Astrocyte (in vitro differentiated cells and primary cell): Measurements from ENCODE around the gene KRT5. TPM values are rescaled to one million over a fixed set of nuclear protein-coding genes. Genes with fewer than 3 reads are reported as not detected.
"Not testable (repeated sequence)": the region's sequence is repeated elsewhere in the genome, so short reads cannot be mapped to it uniquely, and the experiment has no call there.

Experiments
- DNase-seq: peaks from one replicate; pipeline ENCODE4 v3.0.0-alpha.2; 2010; ENCODE audit warnings: low read depth
- FAIRE-seq: peaks from 2 replicates; lab custom pipeline; 2011; peaks lifted over from hg19 to GRCh38; lab: Jason Lieb, UNC
- H2AFZ ChIP-seq: 2 replicates; pipeline ENCODE4 v1.6.0; 2012; ENCODE audit warnings: low read depth, low read length, inconsistent platforms
- H3K27ac ChIP-seq: 2 replicates; pipeline ENCODE4 v1.5.1; 2011; ENCODE audit warnings: low read depth, low read length, inconsistent platforms
- H3K27me3 ChIP-seq: 2 replicates; pipeline ENCODE4 v1.6.0; 2011; ENCODE audit warnings: low read length, inconsistent platforms; ENCODE audit not compliant: insufficient read depth
- H3K36me3 ChIP-seq: 2 replicates; pipeline ENCODE4 v1.5.1; 2011; ENCODE audit warnings: low read length, inconsistent platforms; ENCODE audit not compliant: insufficient read depth
- H3K4me1 ChIP-seq: 2 replicates; pipeline ENCODE4 v1.5.1; 2011; ENCODE audit warnings: low read length, inconsistent platforms; ENCODE audit not compliant: insufficient read depth
- H3K4me2 ChIP-seq: 2 replicates; pipeline ENCODE4 v1.6.0; 2012; ENCODE audit warnings: low read length, inconsistent platforms
- H3K4me3 ChIP-seq: 2 replicates; pipeline ENCODE4 v1.5.1; 2011; ENCODE audit warnings: low read depth, mild to moderate bottlenecking, low read length, inconsistent platforms; ENCODE audit not compliant: insufficient read depth
- H3K79me2 ChIP-seq: 2 replicates; pipeline ENCODE4 v1.6.0; 2012; ENCODE audit warnings: mild to moderate bottlenecking, low read length, inconsistent platforms; ENCODE audit not compliant: insufficient read depth
- H3K9ac ChIP-seq: 2 replicates; pipeline ENCODE4 v1.6.0; 2012; ENCODE audit warnings: mild to moderate bottlenecking, low read length, inconsistent platforms
- H3K9me3 ChIP-seq: 2 replicates; pipeline ENCODE4 v1.5.1; 2012; ENCODE audit warnings: low read depth, mild to moderate bottlenecking, low read length, inconsistent platforms; ENCODE audit not compliant: insufficient read depth
- H4K20me1 ChIP-seq: 2 replicates; pipeline ENCODE4 v1.6.0; 2012; ENCODE audit warnings: low read length, inconsistent platforms; ENCODE audit not compliant: insufficient read depth
- H3K27ac Mint-ChIP-seq: one replicate; pipeline ENCODE4 v1.8.0; 2021; ENCODE audit warnings: mild to moderate bottlenecking, mixed read lengths; ENCODE audit not compliant: unreplicated experiment
- H3K27me3 Mint-ChIP-seq: one replicate; pipeline ENCODE4 v1.8.0; 2021; ENCODE audit warnings: low read depth, mixed read lengths; ENCODE audit not compliant: unreplicated experiment
- H3K36me3 Mint-ChIP-seq: one replicate; pipeline ENCODE4 v1.8.0; 2021; ENCODE audit warnings: low read depth, mixed read lengths; ENCODE audit not compliant: unreplicated experiment
- H3K4me1 Mint-ChIP-seq: one replicate; pipeline ENCODE4 v1.8.0; 2021; ENCODE audit warnings: low read depth, mixed read lengths; ENCODE audit not compliant: unreplicated experiment
- H3K4me3 Mint-ChIP-seq: one replicate; pipeline ENCODE4 v1.8.0; 2021; ENCODE audit warnings: mild to moderate bottlenecking, moderate library complexity, mixed read lengths; ENCODE audit not compliant: unreplicated experiment
- H3K9me3 Mint-ChIP-seq: one replicate; pipeline ENCODE4 v1.8.0; 2021; ENCODE audit warnings: mild to moderate bottlenecking, mixed read lengths; ENCODE audit not compliant: unreplicated experiment
- EZH2 ChIP-seq: IDR thresholded peaks from 2 replicates; pipeline ENCODE4 v1.6.1; 2012; ENCODE audit warnings: mild to moderate bottlenecking, low read length, inconsistent platforms; ENCODE audit not compliant: insufficient read depth
- total RNA-seq: library from RNA; stranded (reverse); gene quantifications from 2 replicates; pipeline ENCODE4 v1.2.1, GENCODE V29; 2021
- TF ChIP-seq, protein P1 (sequence below): IDR thresholded peaks from 2 replicates; pipeline ENCODE4 v1.5.1; 2011; ENCODE audit warnings: low read depth, mild to moderate bottlenecking, inconsistent platforms, low read length, moderate library complexity; ENCODE audit not compliant: insufficient read depth

Gene KRT5
- total RNA-seq, 1 donor from 2014 or later = 0.25 TPM

DNA sequence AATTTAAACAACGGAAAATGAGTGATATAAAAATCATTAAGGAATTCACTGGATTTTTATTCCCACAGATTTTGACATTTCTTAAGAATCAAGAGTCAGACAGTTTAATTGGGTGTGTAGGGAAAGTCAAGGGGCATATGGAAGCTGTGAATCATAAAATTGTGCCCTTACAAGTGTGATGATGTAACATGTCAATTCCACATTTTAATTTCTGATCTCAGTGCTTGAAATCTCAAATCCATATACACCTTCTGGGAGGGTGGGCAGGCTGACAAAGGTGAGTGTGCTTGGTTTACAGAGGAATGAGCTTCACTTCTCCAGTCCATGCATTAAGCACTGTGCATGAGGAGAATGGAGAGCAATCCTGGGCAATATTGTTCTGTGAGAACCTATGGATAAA, 26.1 kb downstream of the KRT5 start:
- H3K36me3 Mint-ChIP-seq = no peaks in the 10 kb centered on the region
- H3K27me3 ChIP-seq = peaks cover 14% of the 10 kb centered on the region
- H2AFZ ChIP-seq = no peak overlapping the region
- no peak for FAIRE-seq
- TF ChIP-seq, protein P1, sequence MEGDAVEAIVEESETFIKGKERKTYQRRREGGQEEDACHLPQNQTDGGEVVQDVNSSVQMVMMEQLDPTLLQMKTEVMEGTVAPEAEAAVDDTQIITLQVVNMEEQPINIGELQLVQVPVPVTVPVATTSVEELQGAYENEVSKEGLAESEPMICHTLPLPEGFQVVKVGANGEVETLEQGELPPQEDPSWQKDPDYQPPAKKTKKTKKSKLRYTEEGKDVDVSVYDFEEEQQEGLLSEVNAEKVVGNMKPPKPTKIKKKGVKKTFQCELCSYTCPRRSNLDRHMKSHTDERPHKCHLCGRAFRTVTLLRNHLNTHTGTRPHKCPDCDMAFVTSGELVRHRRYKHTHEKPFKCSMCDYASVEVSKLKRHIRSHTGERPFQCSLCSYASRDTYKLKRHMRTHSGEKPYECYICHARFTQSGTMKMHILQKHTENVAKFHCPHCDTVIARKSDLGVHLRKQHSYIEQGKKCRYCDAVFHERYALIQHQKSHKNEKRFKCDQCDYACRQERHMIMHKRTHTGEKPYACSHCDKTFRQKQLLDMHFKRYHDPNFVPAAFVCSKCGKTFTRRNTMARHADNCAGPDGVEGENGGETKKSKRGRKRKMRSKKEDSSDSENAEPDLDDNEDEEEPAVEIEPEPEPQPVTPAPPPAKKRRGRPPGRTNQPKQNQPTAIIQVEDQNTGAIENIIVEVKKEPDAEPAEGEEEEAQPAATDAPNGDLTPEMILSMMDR = no peak
- TF ChIP-seq EZH2 = no peak
- H3K9ac ChIP-seq = no peak overlapping the region
- H3K27ac ChIP-seq = no peak overlapping the region
- no peaks in the 10 kb centered on the region for H3K79me2 ChIP-seq
- H3K9me3 ChIP-seq = no peaks in the 10 kb centered on the region
- H3K27ac Mint-ChIP-seq = no peak overlapping the region
- peaks cover 21% of the 10 kb centered on the region for H3K4me1 ChIP-seq
- peaks cover 38% of the 10 kb centered on the region for H3K27me3 Mint-ChIP-seq
- H3K4me1 Mint-ChIP-seq = peaks cover 26% of the 10 kb centered on the region
- no peaks in the 10 kb centered on the region for H3K36me3 ChIP-seq
- H3K4me3 ChIP-seq = no peak overlapping the region
- peaks cover 2% of the 10 kb centered on the region for H3K9me3 Mint-ChIP-seq
- H3K4me2 ChIP-seq = no peak overlapping the region
- H4K20me1 ChIP-seq = no peaks in the 10 kb centered on the region
- H3K4me3 Mint-ChIP-seq = no peak overlapping the region
- DNase-seq = no peak

- no peak within 1 kb of the TSS for H2AFZ ChIP-seq
- no peak within 1 kb of the TSS for H3K27ac ChIP-seq
- Mint-ChIP-seq H3K4me3 (no peak within 1 kb of the TSS), H3K9me3 (peaks cover 2% of the 10 kb centered on the region), H3K36me3 (no peaks in the 10 kb centered on the region), H3K27me3 (peaks cover 44% of the 10 kb centered on the region), H3K27ac (no peak within 1 kb of the TSS), H3K4me1 (peaks cover 25% of the 10 kb centered on the region)
- no peaks in the 10 kb centered on the region for H3K79me2 ChIP-seq
- TF ChIP-seq, protein P1 = no peak
- no peak for TF ChIP-seq EZH2
- no peaks in the 10 kb centered on the region for H4K20me1 ChIP-seq
- H3K36me3 ChIP-seq = no peaks in the 10 kb centered on the region
- H3K4me1 ChIP-seq = peaks cover 21% of the 10 kb centered on the region
- H3K27me3 ChIP-seq = peaks cover 17% of the 10 kb centered on the region
- H3K9me3 ChIP-seq = no peaks in the 10 kb centered on the region
- FAIRE-seq (no peak), DNase-seq (no peak)
- H3K4me2 ChIP-seq = no peak within 1 kb of the TSS
- H3K9ac ChIP-seq = no peak within 1 kb of the TSS
- H3K4me3 ChIP-seq = no peak within 1 kb of the TSS
These were observed 27.0 kb downstream of the KRT5 start, which contains the start of gene KRT6A for GRCh38 chr12:52493172-52493571. TSS of gene KRT6A (minus strand) at chr12:52493257. CDS start at chr12:52493188, 69 bp downstream.

DNA sequence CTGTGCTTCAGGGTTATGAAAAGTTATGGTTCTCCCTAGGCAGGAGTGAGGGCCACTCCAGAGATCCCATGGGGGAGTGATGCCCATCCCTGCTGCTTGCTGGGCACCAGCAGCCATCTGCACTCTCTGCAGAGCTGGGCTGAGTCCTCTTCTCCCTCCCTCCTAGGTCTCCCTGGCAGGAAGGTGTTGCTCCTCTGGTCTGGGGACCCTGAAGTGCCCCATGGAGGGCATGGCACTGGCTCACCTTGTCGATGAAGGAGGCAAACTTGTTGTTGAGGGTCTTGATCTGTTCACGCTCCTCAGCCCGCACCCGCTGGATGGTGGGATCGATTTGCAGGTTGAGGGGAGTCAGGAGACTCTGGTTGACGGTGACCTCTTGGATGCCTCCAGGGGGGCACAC, 27.8 kb downstream of the KRT5 start:
- not testable (repeated sequence) for H3K4me3 ChIP-seq, H3K36me3 Mint-ChIP-seq, H4K20me1 ChIP-seq, H3K9me3 Mint-ChIP-seq, H3K9ac ChIP-seq, H3K79me2 ChIP-seq, FAIRE-seq, H3K27ac ChIP-seq, H3K27ac Mint-ChIP-seq, DNase-seq, H3K4me3 Mint-ChIP-seq, H3K36me3 ChIP-seq, H3K4me2 ChIP-seq, H2AFZ ChIP-seq, H3K9me3 ChIP-seq
- Histone ChIP-seq H3K27me3 (peaks cover 17% of the 10 kb centered on the region), H3K4me1 (peaks cover 21% of the 10 kb centered on the region)
- Mint-ChIP-seq H3K4me1 (peaks cover 23% of the 10 kb centered on the region), H3K27me3 (peaks cover 45% of the 10 kb centered on the region)

DNA sequence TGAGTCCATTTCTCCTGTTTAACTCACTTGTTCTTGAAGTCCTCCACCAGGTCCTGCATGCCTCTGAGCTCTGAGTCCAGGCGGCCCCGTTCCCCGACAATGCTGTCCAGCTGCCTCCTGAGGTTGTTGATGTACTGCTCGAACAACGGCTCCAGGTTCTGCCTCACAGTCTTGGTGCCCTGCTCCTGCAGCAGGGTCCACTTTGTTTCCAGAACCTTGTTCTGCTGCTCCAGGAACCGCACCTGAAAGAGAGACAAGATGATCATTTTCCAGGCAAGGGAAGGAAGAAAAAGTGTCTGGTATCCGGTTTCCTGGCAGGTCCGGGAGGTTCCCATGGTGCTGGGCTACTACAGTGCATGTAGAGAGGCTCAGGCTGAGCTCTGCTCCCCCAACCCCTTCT, 28.7 kb downstream of the KRT5 start:
- H3K9me3 Mint-ChIP-seq, H3K9ac ChIP-seq, FAIRE-seq, H3K27ac ChIP-seq, H3K36me3 ChIP-seq, H3K4me3 Mint-ChIP-seq, H3K9me3 ChIP-seq, H4K20me1 ChIP-seq, DNase-seq, H3K4me2 ChIP-seq, H3K4me3 ChIP-seq, H3K27ac Mint-ChIP-seq, H3K79me2 ChIP-seq, H2AFZ ChIP-seq, H3K36me3 Mint-ChIP-seq: not testable (repeated sequence)
- Histone ChIP-seq H3K4me1 (peaks cover 16% of the 10 kb centered on the region), H3K27me3 (peaks cover 18% of the 10 kb centered on the region)
- Mint-ChIP-seq H3K4me1 (peaks cover 17% of the 10 kb centered on the region), H3K27me3 (peaks cover 52% of the 10 kb centered on the region)
